Sigmoid colon (tissue), 7 donors: ENCODE results near the gene SP6. TPM values are rescaled to one million over a fixed set of nuclear protein-coding genes. Genes with fewer than 3 reads are reported as not detected.

ENCODE experiments used
- DNase-seq: peaks from one replicate; pipeline ENCODE4 v3.0.0-alpha.2; 2019
- H3K27ac ChIP-seq, 4 donors: fragments of 200-600 bp; sonication (generic); one replicate each; pipeline ENCODE4 v1.5.1; 2016 to 2019; ENCODE audit warnings: mild to moderate bottlenecking in 1 of 4
- H3K27me3 ChIP-seq, 3 donors: fragments of 200-600 bp; sonication (generic); one replicate each; pipeline ENCODE4 v1.5.1; 2019; ENCODE audit warnings: mild to moderate bottlenecking in 1 of 3
- H3K36me3 ChIP-seq, 4 donors: fragments of 200-600 bp; sonication (generic); one replicate each; pipeline ENCODE4 v1.5.1; 2016 to 2019
- H3K4me1 ChIP-seq, 4 donors: fragments of 200-600 bp; sonication (generic); one replicate each; pipeline ENCODE4 v1.5.1; 2017 to 2019
- H3K4me3 ChIP-seq, 4 donors: fragments of 200-600 bp; sonication (generic); one replicate each; pipeline ENCODE4 v1.5.1; 2017 to 2019; ENCODE audit warnings: mild to moderate bottlenecking in 2 of 4, moderate library complexity in 1 of 4
- H3K9me3 ChIP-seq, 4 donors: fragments of 200-600 bp in 3 of 4; sonication (generic) in 3 of 4; one replicate each; pipeline versions ENCODE4 v1.5.1 to v1.6.1; 2013 to 2019
- EP300 ChIP-seq, 4 donors: sonication (generic); formaldehyde crosslinking; IDR thresholded peaks; one replicate each; pipeline ENCODE4 v1.6.1; 2017; ENCODE audit warnings: antibody characterized with exemption in 4 of 4
- POLR2A ChIP-seq, 2 donors: fragments of 450-650 bp; IDR thresholded peaks; one replicate each; pipeline ENCODE4 v1.6.1; 2016; ENCODE audit warnings: antibody characterized with exemption in 2 of 2, mild to moderate bottlenecking in 2 of 2, moderate library complexity in 2 of 2
- POLR2AphosphoS5 ChIP-seq, 4 donors: sonication (generic); formaldehyde crosslinking; IDR thresholded peaks; one replicate each; pipeline ENCODE4 v1.6.1; 2017; ENCODE audit warnings: antibody characterized with exemption in 4 of 4
- WGBS, 2 donors: extraction: QIAGEN DNeasy Blood & Tissue Kit; methylation state at CpG; one replicate each; pipeline ENCODE4 v1.1.7; 2013; 5-methylcytosine and 5-hydroxymethylcytosine counted together
- intact Hi-C: fragments of 100-400 bp; cut with DNase I; formaldehyde crosslinking; loops from one replicate; pipeline ENCODE4 v1.15.1; 2023
- polyA plus RNA-seq, 3 donors: library from polyadenylated mRNA; stranded (reverse); fragments of 200-250 nt; gene quantifications; one replicate each; pipeline ENCODE4 v1.2.3, GENCODE V29; 2013
- total RNA-seq, 4 donors: library from RNA; depleted of rRNA; stranded (reverse); fragments of >200 nt; gene quantifications; one replicate each; pipeline ENCODE4 v1.1.0, GENCODE V29; 2016
- TF ChIP-seq, protein P1 (sequence below), 4 experiments: fragments of 450-650 bp in 3 of 4; fragments of 200-600 bp in 1 of 4; IDR thresholded peaks; one replicate each; pipeline ENCODE4 v1.5.1; 2016 to 2019; ENCODE audit warnings: antibody characterized with exemption in 4 of 4, mild to moderate bottlenecking in 3 of 4, moderate library complexity in 2 of 4
- donor health status: healthy with polysubstance abuse.
- donor health status: Bipolar disorder and iron deficiency.
- donor health status: healthy.

SP6 gene
- total and polyA plus RNA-seq, 7 donors: 0.16 to 18.8 (median 2.3) TPM; not detected in 3

GRCh38 chr17:47823519-47823918 lies 27.4 kb downstream of the SP6 start:
- H3K9me3 ChIP-seq: no peaks in the 10 kb centered on the region
- H3K36me3 ChIP-seq: peaks cover 3 to 62% (median 33%) of the 10 kb centered on the region in 4 donors
- no peak overlapping the region for H3K27ac ChIP-seq
- no peaks in the 10 kb centered on the region for H3K27me3 ChIP-seq
- no peak for DNase-seq
- H3K4me1 ChIP-seq: peaks cover 0 to 23% (median 20%) of the 10 kb centered on the region in 4 donors
- TF ChIP-seq, protein P1, sequence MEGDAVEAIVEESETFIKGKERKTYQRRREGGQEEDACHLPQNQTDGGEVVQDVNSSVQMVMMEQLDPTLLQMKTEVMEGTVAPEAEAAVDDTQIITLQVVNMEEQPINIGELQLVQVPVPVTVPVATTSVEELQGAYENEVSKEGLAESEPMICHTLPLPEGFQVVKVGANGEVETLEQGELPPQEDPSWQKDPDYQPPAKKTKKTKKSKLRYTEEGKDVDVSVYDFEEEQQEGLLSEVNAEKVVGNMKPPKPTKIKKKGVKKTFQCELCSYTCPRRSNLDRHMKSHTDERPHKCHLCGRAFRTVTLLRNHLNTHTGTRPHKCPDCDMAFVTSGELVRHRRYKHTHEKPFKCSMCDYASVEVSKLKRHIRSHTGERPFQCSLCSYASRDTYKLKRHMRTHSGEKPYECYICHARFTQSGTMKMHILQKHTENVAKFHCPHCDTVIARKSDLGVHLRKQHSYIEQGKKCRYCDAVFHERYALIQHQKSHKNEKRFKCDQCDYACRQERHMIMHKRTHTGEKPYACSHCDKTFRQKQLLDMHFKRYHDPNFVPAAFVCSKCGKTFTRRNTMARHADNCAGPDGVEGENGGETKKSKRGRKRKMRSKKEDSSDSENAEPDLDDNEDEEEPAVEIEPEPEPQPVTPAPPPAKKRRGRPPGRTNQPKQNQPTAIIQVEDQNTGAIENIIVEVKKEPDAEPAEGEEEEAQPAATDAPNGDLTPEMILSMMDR (IDR thresholded peaks at IDR 0.05): no peak
- TF ChIP-seq POLR2AphosphoS5 (IDR thresholded peaks at IDR 0.05): no peak
- TF ChIP-seq EP300 (IDR thresholded peaks at IDR 0.05): no peak
- TF ChIP-seq POLR2A (IDR thresholded peaks at IDR 0.05): no peak
- intact Hi-C loops: no loop called here
- WGBS, 2 donors: 94% methylated on average over 4 of the region's 4 CpGs
- no peak overlapping the region for H3K4me3 ChIP-seq

DNA sequence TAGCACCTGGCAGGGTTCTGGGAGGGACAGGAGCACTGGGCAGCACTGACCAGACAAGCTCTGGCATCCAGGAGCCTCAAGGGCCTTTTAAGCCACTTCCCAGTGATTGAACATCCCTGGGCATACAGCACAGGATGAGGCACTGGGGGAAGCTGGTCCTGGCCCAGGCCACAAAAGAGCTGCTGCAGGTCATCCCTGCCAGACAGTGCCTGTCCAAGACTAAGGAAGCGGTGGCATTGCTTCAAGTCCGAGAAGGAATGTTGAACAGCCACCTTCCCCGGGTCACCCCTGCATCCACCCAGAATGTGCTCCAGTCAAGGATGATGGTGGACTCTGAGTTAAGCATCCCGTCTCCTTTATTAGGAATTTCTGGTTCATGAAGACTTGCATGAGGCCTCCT lies 28.2 kb downstream of the SP6 start:
- Histone ChIP-seq H3K4me1 (peaks cover 0 to 23% (median 20%) of the 10 kb centered on the region in 4 donors), H3K9me3 (no peaks in the 10 kb centered on the region), H3K27me3 (no peaks in the 10 kb centered on the region), H3K4me3 (no peak overlapping the region), H3K27ac (no peak overlapping the region), H3K36me3 (peaks cover 3 to 62% (median 36%) of the 10 kb centered on the region in 4 donors)
- 94 to 97% methylated on average over 4 of the region's 4 CpGs for WGBS, 2 donors
- DNase-seq: no peak
- intact Hi-C loops: no loop called here
- TF ChIP-seq POLR2A (IDR thresholded peaks at IDR 0.05): no peak

- intact Hi-C loops: no loop called here
- peak; percentile 88 for DNase-seq
- peak within 1 kb of the TSS; percentile 30 to 46 (median 40) for H3K27ac ChIP-seq
- peaks cover 2 to 62% (median 33%) of the 10 kb centered on the region in 4 donors for H3K36me3 ChIP-seq
- H3K4me1 ChIP-seq: peaks cover 0 to 23% (median 20%) of the 10 kb centered on the region in 4 donors
- no peaks in the 10 kb centered on the region for H3K9me3 ChIP-seq
- peak within 1 kb of the TSS; percentile 41 to 60 (median 50) for H3K4me3 ChIP-seq
- no peaks in the 10 kb centered on the region for H3K27me3 ChIP-seq
- 3 to 7% methylated on average over 21 of the region's 21 CpGs for WGBS, 2 donors
- TF ChIP-seq POLR2AphosphoS5 (IDR thresholded peaks at IDR 0.05) (peak in 2 of 4 donors; percentile 41 to 60), EP300 (IDR thresholded peaks at IDR 0.05) (no peak), POLR2A (IDR thresholded peaks at IDR 0.05) (peak in 1 of 2 donors; percentile 34)
- TF ChIP-seq, protein P1 (IDR thresholded peaks at IDR 0.05): no peak
These were observed 29.3 kb downstream of the SP6 start, which contains the start of gene OSBPL7 for GRCh38 chr17:47821424-47822391. Gene OSBPL7, minus strand, starts transcription at chr17:47821794. Its CDS starts 1,516 bp downstream, at chr17:47820278.

- Histone ChIP-seq H3K4me1 (peaks cover 0 to 23% (median 20%) of the 10 kb centered on the region in 4 donors), H3K27ac (peak overlapping the region in 3 of 4 donors; percentile 36 to 46 (median 44)), H3K4me3 (peak overlapping the region; percentile 41 to 60 (median 50)), H3K9me3 (no peaks in the 10 kb centered on the region), H3K36me3 (peaks cover 6 to 62% (median 28%) of the 10 kb centered on the region in 4 donors), H3K27me3 (no peaks in the 10 kb centered on the region)
- WGBS, 2 donors: 3 to 9% methylated on average over 4 of the region's 4 CpGs
- intact Hi-C loops: no loop called here
- no peak for DNase-seq
- TF ChIP-seq, protein P1 (IDR thresholded peaks at IDR 0.05): no peak
- TF ChIP-seq EP300 (IDR thresholded peaks at IDR 0.05) (no peak), POLR2A (IDR thresholded peaks at IDR 0.05) (no peak)
These were observed 29.9 kb downstream of the SP6 start for GRCh38 chr17:47821031-47821423.
